Measurements from ENCODE around the gene ARID4B. TPM values are rescaled to one million over a fixed set of nuclear protein-coding genes. Genes with fewer than 3 reads are reported as not detected.

Gene ARID4B
- total RNA-seq: 15.7 TPM
- long read RNA-seq, full-length matches to known transcripts: 6 of 8 reads
- long read RNA-seq, partial matches to known transcripts: 2 of 8 reads
- long read RNA-seq, other reads (novel, unspliced or antisense): 0 of 8 reads

- Histone ChIP-seq H3K4me1 (peaks cover 91% of the 10 kb centered on the region), H3K9me3 (replicated peaks) (no peaks in the 10 kb centered on the region), H3K27ac (replicated peaks) (peak within 1 kb of the TSS; percentile 96), H3K36me3 (no peaks in the 10 kb centered on the region), H3K4me3 (peak within 1 kb of the TSS; percentile 96), H3K27me3 (ENCODE audit: low read depth) (no peaks in the 10 kb centered on the region)
- DNase-seq: peak; percentile 78
- no peak for TF ChIP-seq CTCF (IDR thresholded peaks at IDR 0.05; ENCODE audit: borderline replicate concordance)
- intact Hi-C loops (cut with micrococcal nuclease): loop anchor here (10.0 kb wide), 1 partner anchor 73 kb away; no protein-coding TSS in a partner anchor
These were observed at the start of gene ARID4B for GRCh38 chr1:235327559-235328270. Gene ARID4B (minus strand): TSS chr1:235328179. CDS start chr1:235326919, 1,260 bp downstream.

- Histone ChIP-seq H3K9me3 (replicated peaks) (no peaks in the 10 kb centered on the region), H3K27me3 (ENCODE audit: low read depth) (no peaks in the 10 kb centered on the region), H3K27ac (replicated peaks) (no peak overlapping the region), H3K36me3 (peaks cover 40% of the 10 kb centered on the region), H3K4me1 (no peaks in the 10 kb centered on the region), H3K4me3 (no peak overlapping the region)
- no peak for TF ChIP-seq CTCF (IDR thresholded peaks at IDR 0.05; ENCODE audit: borderline replicate concordance)
- intact Hi-C loops (cut with micrococcal nuclease): no loop called here
- DNase-seq: no peak
These were observed 48.1 kb upstream of the ARID4B start for GRCh38 chr1:235375919-235376605.

GRCh38 chr1:235369802-235370201 is 41.8 kb upstream of the ARID4B start:
- peaks cover 18% of the 10 kb centered on the region for H3K36me3 ChIP-seq
- TF ChIP-seq CTCF (IDR thresholded peaks at IDR 0.05; ENCODE audit: borderline replicate concordance): no peak
- no peak for DNase-seq
- H3K27me3 ChIP-seq (ENCODE audit: low read depth): no peaks in the 10 kb centered on the region
- H3K4me3 ChIP-seq: no peak overlapping the region
- no peak overlapping the region for H3K27ac ChIP-seq (replicated peaks)
- H3K4me1 ChIP-seq: peaks cover 28% of the 10 kb centered on the region
- intact Hi-C loops (cut with micrococcal nuclease): no loop called here
- no peaks in the 10 kb centered on the region for H3K9me3 ChIP-seq (replicated peaks)

GRCh38 chr1:235368428-235368827 is 40.4 kb upstream of the ARID4B start:
- Histone ChIP-seq H3K36me3 (peaks cover 9% of the 10 kb centered on the region), H3K9me3 (replicated peaks) (no peaks in the 10 kb centered on the region), H3K27me3 (ENCODE audit: low read depth) (no peaks in the 10 kb centered on the region), H3K4me3 (peak overlapping the region; percentile 94), H3K4me1 (peaks cover 28% of the 10 kb centered on the region), H3K27ac (replicated peaks) (no peak overlapping the region)
- DNase-seq: no peak
- intact Hi-C loops (cut with micrococcal nuclease): no loop called here
- no peak for TF ChIP-seq CTCF (IDR thresholded peaks at IDR 0.05; ENCODE audit: borderline replicate concordance)

- Histone ChIP-seq H3K4me3 (peak within 1 kb of the TSS; percentile 94), H3K36me3 (peaks cover 6% of the 10 kb centered on the region), H3K4me1 (peaks cover 28% of the 10 kb centered on the region), H3K27me3 (ENCODE audit: low read depth) (no peaks in the 10 kb centered on the region), H3K27ac (replicated peaks) (peak within 1 kb of the TSS; percentile 93), H3K9me3 (replicated peaks) (no peaks in the 10 kb centered on the region)
- TF ChIP-seq CTCF (IDR thresholded peaks at IDR 0.05; ENCODE audit: borderline replicate concordance): peak; percentile 26
- peak; percentile 97 for DNase-seq
- intact Hi-C loops (cut with micrococcal nuclease): no loop called here
These were observed 39.3 kb upstream of the ARID4B start, which contains the start of gene TBCE for GRCh38 chr1:235367000-235367908. Gene TBCE (plus strand): TSS chr1:235367427. CDS start chr1:235380050, 12,623 bp downstream.
